A549 (cell line): ENCODE data around the gene CALHM1.

Experiments used
- CHD4 ChIP-seq: fragments of 200-600 bp; sonication (generic); IDR thresholded peaks from 2 replicates; pipeline ENCODE4 v1.6.1; 2016; ENCODE audit warnings: antibody characterized with exemption, mild to moderate bottlenecking, borderline replicate concordance
- CTCF ChIP-seq: fragments of >200 bp; sonication (Bioruptor Twin); formaldehyde crosslinking; IDR thresholded peaks from 3 replicates; pipeline ENCODE4 v1.5.1; 2016
- PHF8 ChIP-seq: fragments of 200-600 bp; sonication (generic); IDR thresholded peaks from 2 replicates; pipeline ENCODE4 v1.6.1; 2016; ENCODE audit warnings: low read depth, mild to moderate bottlenecking, antibody characterized with exemption, moderate library complexity, borderline replicate concordance
- REST ChIP-seq: fragments of 200-600 bp; sonication (generic); IDR thresholded peaks from 2 replicates; pipeline ENCODE4 v1.6.1; 2016; ENCODE audit warnings: antibody characterized with exemption, mild to moderate bottlenecking, moderate library complexity
- TF ChIP-seq, protein P1 (sequence below): IDR thresholded peaks from 2 replicates; pipeline ENCODE4 v1.6.1; 2012
- TF ChIP-seq, protein P2 (sequence below): IDR thresholded peaks from 2 replicates; pipeline ENCODE4 v1.6.1; 2012

DNA sequence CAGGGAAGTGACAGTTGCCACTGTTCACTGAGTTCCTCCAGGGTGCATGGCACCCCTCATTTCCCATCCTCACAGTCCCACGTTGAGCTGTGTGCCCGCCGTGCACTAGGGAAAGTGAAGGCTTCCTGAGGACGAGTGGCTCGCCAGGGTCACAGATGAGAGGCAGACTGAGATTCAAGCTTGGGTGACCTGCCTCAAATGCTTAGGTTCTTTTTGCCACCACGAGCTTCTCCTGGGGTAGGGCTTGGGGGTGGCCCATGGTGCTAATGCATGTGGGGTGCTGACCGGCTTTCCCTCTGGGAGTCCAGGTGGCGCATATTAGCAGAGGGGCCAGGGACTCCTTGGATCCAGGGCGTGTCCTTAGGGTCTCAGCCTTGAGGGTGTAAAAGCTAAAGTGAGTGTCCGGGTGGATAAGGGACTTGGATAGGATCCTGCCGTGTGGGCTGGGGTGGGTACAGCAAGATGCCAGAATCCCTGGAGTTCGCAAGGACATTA, 8.5 kb downstream of the CALHM1 start:
- no peak for TF ChIP-seq CTCF
- no peak for TF ChIP-seq REST
- TF ChIP-seq CHD4: no peak
- TF ChIP-seq, protein P1, sequence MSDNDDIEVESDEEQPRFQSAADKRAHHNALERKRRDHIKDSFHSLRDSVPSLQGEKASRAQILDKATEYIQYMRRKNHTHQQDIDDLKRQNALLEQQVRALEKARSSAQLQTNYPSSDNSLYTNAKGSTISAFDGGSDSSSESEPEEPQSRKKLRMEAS: no peak
- no peak for TF ChIP-seq PHF8
- TF ChIP-seq, protein P2, sequence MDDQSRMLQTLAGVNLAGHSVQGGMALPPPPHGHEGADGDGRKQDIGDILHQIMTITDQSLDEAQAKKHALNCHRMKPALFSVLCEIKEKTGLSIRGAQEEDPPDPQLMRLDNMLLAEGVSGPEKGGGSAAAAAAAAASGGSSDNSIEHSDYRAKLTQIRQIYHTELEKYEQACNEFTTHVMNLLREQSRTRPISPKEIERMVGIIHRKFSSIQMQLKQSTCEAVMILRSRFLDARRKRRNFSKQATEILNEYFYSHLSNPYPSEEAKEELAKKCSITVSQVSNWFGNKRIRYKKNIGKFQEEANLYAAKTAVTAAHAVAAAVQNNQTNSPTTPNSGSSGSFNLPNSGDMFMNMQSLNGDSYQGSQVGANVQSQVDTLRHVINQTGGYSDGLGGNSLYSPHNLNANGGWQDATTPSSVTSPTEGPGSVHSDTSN: no peak
